Measurements from ENCODE around the gene CAMTA1. TPM values are rescaled to one million over a fixed set of nuclear protein-coding genes. Genes with fewer than 3 reads are reported as not detected.
A peak's percentile ranks its signal among the peaks of the same experiment; 100 is the strongest.

CAMTA1 gene
- total and polyA plus RNA-seq, 2 experiments from 2014 or later = 213 to 341 TPM

DNA sequence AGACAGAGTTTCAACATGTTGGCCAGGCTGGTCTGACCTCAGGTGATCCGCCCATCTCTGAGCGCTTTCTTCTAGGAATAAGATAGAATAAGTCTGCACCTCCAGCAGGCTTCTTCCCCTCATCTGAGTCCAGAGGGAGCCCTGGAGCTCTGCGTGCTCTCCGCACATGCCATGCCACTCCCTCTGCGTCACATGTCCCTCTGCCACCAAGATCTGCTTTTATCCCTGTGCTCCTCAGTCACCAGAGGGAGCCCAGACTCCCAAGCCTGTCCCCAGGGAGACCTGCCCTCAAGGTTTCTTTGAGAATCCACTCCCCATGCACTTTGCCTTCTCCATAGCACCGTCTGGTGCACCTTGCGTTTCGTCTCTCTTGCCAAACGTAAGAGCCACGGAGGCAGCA, 213.0 kb downstream of the CAMTA1 start:
- peak in 1 of 2 donors; percentile 44 for DNase-seq (ENCODE audit: low read depth in 1 of 2, low spot score in 1 of 2)
- Histone ChIP-seq H3K9me3 (ENCODE audit: low read depth) (no peaks in the 10 kb centered on the region), H3K36me3 (no peaks in the 10 kb centered on the region), H3K4me1 (ENCODE audit: low read depth) (no peaks in the 10 kb centered on the region), H3K4me3 (no peak overlapping the region), H3K27ac (no peak overlapping the region), H3K27me3 (no peaks in the 10 kb centered on the region)
- TF ChIP-seq, protein P1, sequence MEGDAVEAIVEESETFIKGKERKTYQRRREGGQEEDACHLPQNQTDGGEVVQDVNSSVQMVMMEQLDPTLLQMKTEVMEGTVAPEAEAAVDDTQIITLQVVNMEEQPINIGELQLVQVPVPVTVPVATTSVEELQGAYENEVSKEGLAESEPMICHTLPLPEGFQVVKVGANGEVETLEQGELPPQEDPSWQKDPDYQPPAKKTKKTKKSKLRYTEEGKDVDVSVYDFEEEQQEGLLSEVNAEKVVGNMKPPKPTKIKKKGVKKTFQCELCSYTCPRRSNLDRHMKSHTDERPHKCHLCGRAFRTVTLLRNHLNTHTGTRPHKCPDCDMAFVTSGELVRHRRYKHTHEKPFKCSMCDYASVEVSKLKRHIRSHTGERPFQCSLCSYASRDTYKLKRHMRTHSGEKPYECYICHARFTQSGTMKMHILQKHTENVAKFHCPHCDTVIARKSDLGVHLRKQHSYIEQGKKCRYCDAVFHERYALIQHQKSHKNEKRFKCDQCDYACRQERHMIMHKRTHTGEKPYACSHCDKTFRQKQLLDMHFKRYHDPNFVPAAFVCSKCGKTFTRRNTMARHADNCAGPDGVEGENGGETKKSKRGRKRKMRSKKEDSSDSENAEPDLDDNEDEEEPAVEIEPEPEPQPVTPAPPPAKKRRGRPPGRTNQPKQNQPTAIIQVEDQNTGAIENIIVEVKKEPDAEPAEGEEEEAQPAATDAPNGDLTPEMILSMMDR (IDR thresholded peaks at IDR 0.05; ENCODE audit: low read depth, low read length) = no peak

DNA sequence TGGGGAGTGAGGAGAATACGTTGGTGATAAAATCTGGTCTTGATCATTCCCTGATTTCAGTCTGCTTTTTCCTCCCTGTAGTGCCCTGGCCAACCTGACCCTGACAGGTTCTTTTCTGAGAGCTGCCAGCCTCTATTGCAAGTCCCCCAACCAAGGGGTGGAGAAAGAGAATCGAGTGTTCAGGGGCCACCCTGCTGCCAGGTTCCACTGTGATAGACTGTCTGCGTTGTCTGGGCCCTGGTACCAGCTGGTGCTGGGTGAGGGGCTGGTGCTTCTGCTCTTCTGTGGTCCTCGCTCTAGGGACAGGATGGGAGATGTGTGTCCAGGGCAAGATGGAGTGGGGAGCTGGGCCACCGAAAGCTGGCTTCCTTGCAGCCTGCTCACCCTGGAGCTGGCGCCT, 214.6 kb downstream of the CAMTA1 start:
- no peak for DNase-seq (ENCODE audit: low read depth in 1 of 2, low spot score in 1 of 2)
- Histone ChIP-seq H3K36me3 (no peaks in the 10 kb centered on the region), H3K4me3 (no peak overlapping the region), H3K9me3 (ENCODE audit: low read depth) (no peaks in the 10 kb centered on the region), H3K27ac (no peak overlapping the region), H3K27me3 (no peaks in the 10 kb centered on the region), H3K4me1 (ENCODE audit: low read depth) (no peaks in the 10 kb centered on the region)
- TF ChIP-seq, protein P1 (IDR thresholded peaks at IDR 0.05; ENCODE audit: low read depth, low read length) = no peak

DNA sequence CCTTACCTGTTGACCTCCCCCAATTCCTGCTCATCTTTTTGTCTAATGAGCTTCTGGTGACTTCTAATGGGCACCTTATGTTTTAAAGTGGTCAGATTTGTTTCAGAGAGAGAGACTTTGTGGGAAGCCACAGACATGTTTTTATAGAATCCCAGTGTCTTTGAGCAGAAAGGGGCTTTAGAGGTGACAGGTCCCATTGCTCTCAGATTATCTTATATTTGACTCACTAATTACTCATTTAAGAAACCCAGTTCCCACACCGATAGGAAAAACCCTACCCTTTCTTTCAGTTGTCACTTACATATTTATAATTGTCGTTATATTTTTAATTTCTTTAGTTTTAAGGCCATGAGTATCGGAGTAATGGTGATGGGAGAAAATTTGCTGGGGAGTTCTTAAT, 215.5 kb downstream of the CAMTA1 start:
- no peaks in the 10 kb centered on the region for H3K9me3 ChIP-seq (ENCODE audit: low read depth)
- DNase-seq (ENCODE audit: low read depth in 1 of 2, low spot score in 1 of 2) = no peak
- TF ChIP-seq, protein P1 (IDR thresholded peaks at IDR 0.05; ENCODE audit: low read depth, low read length) = no peak
- H3K27ac ChIP-seq = no peak overlapping the region
- H3K27me3 ChIP-seq = peaks cover 2% of the 10 kb centered on the region
- H3K36me3 ChIP-seq = no peaks in the 10 kb centered on the region
- H3K4me3 ChIP-seq = no peak overlapping the region
- H3K4me1 ChIP-seq (ENCODE audit: low read depth) = no peaks in the 10 kb centered on the region

DNA sequence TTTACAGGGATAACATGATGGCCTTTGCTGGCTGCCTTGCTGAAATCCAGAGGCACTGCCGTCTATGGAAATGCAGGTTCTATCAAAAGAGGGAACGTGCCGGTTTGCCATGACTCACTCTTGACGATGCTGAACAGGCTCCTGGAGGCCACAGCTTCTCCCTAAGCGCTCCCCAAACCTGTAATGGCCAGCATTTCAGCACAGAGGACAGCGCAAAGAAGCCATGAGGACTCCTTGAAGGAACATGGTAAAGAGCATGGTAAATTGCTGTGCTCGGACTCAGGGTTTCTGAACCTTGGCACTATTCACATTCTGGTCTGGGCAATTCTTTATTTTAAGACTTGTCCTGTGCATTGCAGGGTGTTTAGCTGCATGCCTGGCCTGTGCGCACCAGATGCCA, 217.5 kb downstream of the CAMTA1 start:
- H3K27ac ChIP-seq = no peak overlapping the region
- TF ChIP-seq, protein P1 (IDR thresholded peaks at IDR 0.05; ENCODE audit: low read depth, low read length) = no peak
- no peaks in the 10 kb centered on the region for H3K4me1 ChIP-seq (ENCODE audit: low read depth)
- no peak overlapping the region for H3K4me3 ChIP-seq
- DNase-seq (ENCODE audit: low read depth in 1 of 2, low spot score in 1 of 2) = peak in 1 of 2 donors; percentile 35
- peaks cover 2% of the 10 kb centered on the region for H3K27me3 ChIP-seq
- no peaks in the 10 kb centered on the region for H3K36me3 ChIP-seq
- H3K9me3 ChIP-seq (ENCODE audit: low read depth) = no peaks in the 10 kb centered on the region

DNA sequence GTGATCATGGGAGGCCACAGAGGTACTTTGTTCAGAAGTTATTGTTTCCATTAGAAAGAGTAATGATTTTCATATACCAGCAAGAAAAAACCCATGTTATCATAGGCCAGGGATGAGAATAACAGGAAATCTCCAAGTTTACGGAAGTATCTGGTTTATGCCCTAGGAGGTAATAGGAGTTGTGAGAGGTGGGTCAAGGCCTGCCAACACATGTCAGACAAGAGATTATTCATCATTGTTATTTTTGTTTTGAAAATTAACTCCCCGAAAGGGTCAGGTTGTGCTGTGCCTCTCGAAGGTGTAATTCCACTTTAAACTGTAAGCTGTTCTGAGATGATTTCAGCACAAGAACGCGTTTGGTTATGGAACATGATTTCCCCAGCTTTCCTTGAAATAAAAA, 218.4 kb downstream of the CAMTA1 start:
- no peak overlapping the region for H3K4me3 ChIP-seq
- peaks cover 2% of the 10 kb centered on the region for H3K27me3 ChIP-seq
- H3K27ac ChIP-seq = no peak overlapping the region
- TF ChIP-seq, protein P1 (IDR thresholded peaks at IDR 0.05; ENCODE audit: low read depth, low read length) = no peak
- no peaks in the 10 kb centered on the region for H3K9me3 ChIP-seq (ENCODE audit: low read depth)
- no peaks in the 10 kb centered on the region for H3K4me1 ChIP-seq (ENCODE audit: low read depth)
- DNase-seq (ENCODE audit: low read depth in 1 of 2, low spot score in 1 of 2) = no peak
- H3K36me3 ChIP-seq = no peaks in the 10 kb centered on the region

DNA sequence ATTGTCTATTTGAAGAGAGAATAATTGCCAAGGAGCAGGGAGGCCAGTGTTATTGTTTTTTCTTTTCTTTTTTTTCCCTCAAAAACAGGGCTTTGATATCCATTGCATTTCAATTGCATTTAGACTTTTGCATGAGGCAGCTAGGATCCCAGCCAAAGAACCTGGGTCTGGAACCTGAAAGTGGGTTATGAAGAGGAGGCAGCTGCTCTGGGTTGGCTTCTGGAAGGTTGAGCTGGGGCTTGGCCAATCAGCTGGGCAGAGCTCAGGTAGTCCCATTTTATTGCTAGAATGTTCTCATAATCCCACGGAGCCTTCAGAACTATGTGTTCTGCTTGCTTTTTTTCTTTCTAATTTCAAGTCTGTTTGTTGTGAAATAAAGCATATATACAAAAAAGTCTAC, 218.9 kb downstream of the CAMTA1 start:
- H3K4me3 ChIP-seq = no peak overlapping the region
- no peak overlapping the region for H3K27ac ChIP-seq
- peaks cover 2% of the 10 kb centered on the region for H3K27me3 ChIP-seq
- no peaks in the 10 kb centered on the region for H3K36me3 ChIP-seq
- DNase-seq (ENCODE audit: low read depth in 1 of 2, low spot score in 1 of 2) = no peak
- H3K4me1 ChIP-seq (ENCODE audit: low read depth) = no peaks in the 10 kb centered on the region
- H3K9me3 ChIP-seq (ENCODE audit: low read depth) = no peaks in the 10 kb centered on the region
- TF ChIP-seq, protein P1 (IDR thresholded peaks at IDR 0.05; ENCODE audit: low read depth, low read length) = no peak

Data from cardiac muscle cell (in vitro differentiated cells and primary cell).